OCI-M1 (cell line): Measurements from ENCODE around the gene CEBPG.

ENCODE experiments used
- DNase-seq: peaks from one replicate; lab custom pipeline; 2025; lab: John Stamatoyannopoulos, UW

CEBPG gene

DNA sequence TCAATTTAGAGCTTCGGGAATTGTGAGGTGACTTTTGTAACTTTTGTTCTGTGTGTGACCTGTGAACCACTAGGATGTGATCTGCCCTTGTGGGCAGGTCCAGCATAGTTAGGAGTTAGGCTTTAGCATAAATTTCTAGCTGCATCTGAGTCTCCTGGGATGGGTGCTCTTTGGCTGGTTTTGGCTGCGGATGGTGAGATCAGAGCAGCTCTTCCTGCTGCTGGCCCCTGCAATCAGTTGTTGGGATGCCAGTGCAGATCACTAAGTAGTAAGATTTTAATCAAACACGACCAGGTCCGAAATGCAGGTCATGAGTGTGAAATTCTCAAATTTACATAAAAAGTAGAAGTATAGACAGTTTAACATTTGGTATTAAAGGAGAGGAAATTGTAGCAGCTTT, 8.5 kb downstream of the CEBPG start:
- DNase-seq: no peak

DNA sequence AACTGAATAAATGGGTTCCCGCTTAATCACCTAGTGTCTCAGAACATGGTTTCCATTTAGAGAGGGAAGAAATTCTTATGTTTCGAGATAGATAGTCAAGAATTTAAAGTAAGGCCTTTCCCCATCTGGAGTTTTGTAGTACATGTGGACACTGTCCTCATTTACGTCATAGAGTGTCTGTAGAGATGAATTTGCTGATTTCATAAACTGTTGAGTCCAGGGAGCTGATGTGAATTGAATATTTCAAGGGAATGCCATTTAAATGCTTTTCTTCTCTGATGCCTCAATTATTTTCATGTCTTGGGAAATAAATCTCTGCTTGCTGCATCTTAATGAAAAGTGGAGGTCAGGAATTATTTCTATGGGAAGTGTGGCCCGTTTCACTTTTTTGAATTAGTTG, 9.5 kb downstream of the CEBPG start:
- no peak for DNase-seq

DNA sequence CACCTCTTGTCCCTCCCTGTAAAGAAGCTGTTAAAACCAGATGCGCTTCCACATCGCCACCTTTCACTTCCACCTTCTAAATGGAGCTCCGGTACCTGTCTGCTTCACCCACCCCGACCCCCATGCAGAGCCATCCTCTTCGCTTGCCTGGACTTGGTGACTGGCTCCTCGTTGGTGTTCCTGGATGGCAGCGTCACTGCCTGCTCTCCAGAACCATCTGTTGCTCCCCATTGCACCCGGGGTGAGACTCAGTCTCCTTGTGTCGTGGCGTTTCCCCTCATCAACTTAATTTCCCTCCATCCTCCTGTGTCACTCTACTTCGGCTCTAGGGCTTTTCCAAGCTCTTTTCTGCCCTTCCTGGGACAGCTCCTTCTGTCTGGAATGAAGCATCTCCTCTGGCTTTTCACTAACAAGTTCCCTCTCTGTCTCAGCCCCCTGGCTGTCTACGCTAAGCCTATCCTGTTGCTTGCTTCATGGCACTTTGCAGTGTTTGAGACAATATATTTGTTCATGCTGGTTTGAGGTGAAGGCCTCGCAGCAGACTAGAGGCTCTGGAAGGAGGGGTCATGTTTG, 10.3 kb downstream of the CEBPG start:
- no peak for DNase-seq

DNA sequence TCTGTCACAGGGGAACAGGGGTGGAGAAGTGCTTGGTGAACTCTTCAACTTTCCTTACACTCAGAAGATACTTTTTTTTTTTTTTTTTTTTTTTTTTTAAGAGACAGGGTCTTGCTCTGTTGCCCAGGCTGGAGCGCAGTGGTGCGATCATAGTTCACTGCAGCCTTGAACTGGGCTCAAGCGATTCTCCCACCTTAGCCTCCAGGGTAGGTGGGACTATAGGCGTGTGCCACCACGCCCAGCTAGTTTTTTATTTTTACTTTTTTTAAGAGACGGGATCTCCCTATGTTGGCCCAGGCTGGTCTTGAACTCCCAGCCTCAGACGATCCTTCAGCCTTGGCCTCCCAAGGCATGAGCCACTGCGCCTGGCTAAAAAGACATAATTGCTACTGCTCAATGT, 11.5 kb downstream of the CEBPG start:
- no peak for DNase-seq

DNA sequence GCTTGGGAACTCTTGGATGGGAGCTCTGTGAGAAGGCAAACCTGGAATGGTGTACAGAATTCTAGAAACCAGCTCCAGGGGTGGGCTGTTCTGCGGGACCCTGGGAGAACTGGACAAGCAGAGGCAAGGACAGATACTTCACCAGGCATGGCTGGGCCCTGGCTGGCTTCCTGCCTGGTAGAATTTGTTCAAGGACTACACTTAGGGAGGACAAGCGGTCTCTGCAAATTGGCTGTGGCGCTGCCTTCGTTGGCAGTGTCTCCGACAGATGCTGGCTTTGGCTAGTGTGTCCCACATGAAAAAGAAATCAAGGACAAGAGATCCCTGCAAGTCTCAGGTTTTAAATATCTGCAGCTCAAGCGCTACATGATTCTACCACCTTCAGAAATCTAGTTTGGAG, 12.4 kb downstream of the CEBPG start:
- no peak for DNase-seq

DNA sequence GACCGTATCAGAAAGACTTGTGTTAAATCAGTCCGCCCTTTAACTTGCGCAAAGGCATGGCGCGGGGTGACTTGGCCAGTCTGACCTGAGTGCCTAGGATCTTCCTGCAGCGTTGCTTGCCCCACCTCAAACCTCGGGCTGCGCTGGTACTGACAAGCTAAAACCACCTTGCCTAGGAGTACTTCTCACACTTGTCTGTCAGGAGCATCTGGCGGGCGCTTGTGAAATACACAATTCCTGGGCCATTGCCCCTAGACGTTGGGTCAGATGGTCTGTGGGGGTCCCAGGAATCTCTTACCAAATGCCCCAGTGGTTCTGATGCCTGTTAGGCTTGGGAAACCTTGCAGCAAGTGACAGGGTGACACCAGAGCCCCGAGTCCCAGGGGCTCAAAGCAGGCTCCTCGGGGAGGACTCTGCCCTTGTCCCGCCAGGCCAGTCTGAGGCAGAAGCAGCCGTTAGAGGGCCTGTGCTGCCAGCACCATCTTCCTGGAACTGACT, 12.9 kb downstream of the CEBPG start:
- no peak for DNase-seq

DNA sequence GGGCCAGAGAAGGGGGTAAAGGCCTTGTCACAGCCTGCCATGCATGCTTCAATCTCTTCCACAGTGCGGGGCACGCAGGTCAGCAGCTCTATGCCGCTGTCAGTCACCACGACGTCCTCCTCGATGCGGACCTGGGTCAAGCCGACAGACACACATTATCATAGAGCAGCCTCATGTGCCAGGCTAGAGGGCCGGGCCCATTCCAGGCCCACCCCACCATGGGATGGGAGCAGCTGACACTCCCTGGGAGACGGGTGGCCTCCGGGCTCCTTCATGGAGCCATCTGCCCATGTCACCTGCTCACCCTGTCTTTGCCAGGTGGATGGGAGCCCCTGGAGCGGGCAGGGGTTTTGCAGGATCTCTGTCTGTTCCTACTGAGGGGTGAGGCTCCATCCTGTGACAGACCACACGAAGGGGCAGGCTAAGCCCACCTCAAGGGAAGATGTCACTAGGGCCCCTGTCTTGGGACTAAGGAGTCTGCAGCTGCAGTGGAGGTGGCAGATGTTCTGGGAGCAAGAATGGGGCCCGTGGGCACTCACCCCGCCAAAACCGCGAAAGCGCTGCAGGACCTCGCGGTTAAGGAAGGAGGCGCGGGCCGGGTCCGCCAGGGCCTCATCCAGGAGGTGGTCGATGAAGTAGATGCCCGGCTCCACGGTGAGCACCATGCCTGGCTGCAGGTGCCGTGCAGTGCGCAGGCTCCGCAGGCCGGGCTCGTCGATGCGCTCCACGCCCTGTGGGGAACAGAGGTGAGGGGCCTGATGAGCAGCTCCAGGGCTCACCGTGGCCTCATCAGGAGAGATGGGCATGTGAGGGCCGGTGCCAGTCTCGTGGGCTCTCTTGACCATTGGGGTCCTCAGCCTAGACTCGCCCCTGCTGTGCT, 14.1 kb downstream of the CEBPG start:
- no peak for DNase-seq

DNA sequence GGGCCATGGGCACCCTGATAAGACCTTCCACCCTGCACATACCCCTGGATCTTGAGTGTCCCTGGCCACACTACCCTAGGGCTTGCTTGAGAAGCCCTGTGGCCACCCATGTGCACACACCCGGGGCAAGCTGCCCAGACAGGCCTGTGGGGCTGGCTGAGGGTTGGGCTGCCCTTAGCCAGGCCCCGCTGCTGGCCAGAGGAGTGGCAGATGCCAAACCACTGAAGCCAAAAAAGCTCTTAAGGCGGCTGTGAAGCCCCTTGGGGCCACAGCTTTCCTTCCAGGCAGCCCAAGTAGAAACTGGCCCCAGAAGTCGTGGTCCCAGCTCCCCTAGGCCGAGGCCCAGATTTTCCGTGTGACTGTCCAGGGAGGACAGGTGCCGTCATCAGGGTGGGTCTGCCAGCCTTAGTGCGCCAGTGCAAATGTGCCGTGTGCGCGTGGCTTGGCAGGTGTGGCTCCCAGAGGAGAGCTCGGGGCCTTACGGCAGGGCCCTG, 14.8 kb downstream of the CEBPG start:
- DNase-seq: no peak

DNA sequence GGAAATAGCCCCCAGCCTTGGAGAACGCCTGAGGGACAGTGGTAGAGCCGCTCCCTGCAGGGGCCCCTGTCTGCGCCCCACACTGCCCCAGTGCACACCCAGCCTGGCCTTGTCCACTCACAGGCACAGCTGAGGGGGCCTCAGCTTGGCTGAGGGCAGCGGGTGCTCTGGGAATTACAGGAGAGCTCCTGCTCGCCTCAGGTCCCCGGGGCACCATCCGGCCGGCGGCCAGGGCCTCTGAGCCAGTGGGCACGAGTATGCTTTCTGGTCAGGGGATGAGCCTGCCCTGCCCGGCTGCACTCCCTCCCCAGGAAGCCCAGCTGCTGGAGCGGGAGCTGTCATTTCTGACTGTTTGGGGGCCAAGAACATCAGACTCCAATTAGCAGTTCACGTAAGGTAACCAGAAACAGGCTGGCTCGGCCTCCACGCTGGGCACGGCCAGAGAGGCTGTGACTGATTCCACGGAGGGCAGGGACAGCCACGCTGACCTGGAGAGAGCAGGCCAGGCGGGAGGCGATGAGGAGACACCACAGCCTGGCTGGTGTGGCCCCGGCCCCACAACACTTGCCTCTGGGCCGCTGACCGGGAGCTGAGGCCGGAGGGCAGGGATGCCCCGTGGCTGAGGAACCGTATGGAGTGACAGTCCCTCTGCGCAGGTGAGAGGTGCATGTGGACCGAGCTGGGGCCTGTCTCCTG, 15.4 kb downstream of the CEBPG start:
- DNase-seq: no peak

DNA sequence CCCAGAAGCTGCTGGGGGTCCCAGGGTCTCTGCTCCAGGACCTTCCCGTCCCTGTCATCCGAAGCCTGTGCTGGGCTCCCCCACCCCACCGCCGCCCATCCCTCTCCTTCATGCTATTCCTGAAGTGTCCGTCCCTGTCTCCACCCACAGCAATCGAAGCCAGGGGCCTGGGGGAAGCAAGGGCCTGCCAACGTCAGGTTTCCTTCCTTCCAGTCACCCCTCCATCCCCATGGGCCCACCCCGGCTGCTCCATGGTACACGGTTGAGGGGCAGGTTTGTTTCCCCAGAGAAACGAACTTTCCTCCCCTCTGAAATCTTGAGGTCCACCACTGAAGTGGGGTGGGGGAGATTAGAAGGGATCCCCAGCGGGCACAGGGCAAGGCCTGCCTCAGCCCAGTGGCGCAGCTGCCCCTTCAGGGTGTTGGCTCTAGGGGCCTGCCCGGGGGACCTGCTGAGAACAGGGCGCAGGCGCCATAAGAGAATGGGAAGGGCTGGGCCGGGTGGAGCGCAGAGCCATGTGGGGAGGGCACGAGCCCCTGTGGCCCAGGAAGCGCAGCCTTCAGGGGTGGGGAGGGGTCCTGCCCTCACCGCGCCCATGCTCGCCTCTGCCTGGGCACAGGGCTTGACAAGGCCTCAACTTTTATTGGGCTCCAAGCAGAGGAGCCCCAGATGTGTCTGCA, 16.1 kb downstream of the CEBPG start:
- DNase-seq: no peak

DNA sequence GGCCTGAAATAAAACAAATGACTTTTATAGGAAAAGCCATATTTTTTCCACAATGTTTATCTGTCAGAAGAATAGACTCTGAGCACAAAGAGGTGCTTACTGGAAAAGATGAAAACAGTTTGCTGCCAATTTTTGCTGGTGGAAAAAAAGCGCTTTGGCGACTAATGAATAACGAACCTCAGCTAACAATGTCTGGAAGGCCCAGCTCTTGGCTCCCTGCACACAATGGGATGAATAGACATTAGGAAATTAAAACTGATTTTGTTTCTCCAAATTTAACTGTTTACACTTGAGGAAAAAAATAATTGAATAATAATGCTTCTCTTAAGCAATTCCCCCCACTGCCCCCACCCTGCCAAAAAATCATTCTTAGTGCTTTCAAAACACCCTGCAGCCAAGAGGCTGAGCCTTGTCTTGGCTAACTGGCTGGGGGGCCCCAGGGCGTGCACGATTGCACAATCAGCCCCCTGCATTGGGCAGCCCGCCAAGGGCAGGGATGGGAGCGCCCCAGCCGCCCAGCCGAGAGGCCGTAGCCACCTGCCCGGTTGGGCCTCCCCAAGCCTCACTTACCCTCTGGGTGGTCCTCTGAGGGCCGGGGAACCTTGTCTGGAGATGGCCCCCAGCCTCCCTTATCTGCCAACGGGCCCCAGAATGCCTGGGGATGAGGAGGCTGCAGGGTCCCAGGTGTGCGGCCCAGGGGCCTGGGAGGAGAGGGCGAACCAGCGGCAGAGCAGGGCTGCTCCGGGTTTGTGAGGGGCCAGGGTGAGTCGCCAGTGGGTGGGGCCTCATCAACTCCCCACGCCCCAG, 16.8 kb downstream of the CEBPG start:
- DNase-seq: no peak

DNA sequence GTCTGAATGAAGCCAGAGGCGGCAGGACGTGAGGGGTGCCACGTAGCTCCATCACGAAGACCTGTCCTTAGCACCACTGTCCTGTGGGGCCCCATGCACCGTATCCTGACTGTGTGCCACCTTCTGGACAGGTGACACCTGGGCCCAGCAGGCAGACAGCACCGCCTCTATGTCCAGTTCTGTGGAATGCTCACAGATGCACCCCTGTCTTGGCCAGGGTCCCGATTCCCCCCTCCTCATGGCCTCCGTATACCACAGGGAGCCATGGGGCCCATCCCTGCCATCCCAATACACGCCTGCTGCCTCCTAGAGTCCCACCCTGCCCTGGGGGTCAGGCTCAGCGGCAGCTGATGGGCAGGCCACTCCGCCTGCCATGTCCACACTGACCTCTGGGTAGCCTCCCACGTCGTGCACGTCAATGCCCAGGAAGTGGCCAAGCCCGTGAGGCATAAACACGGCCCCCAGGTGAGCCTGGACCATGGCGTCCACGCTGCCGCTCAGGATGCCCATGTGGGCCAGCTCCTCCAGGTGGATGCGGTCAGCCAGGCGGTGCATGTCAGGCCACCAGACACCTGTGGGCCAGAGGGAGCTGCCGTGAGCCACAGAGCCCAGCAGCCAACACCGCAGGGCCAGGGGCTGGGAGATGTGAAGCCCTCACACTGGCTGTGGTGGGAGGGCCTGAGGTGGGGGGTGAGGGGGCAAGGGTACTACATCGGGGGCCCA, 17.6 kb downstream of the CEBPG start:
- DNase-seq: no peak

DNA sequence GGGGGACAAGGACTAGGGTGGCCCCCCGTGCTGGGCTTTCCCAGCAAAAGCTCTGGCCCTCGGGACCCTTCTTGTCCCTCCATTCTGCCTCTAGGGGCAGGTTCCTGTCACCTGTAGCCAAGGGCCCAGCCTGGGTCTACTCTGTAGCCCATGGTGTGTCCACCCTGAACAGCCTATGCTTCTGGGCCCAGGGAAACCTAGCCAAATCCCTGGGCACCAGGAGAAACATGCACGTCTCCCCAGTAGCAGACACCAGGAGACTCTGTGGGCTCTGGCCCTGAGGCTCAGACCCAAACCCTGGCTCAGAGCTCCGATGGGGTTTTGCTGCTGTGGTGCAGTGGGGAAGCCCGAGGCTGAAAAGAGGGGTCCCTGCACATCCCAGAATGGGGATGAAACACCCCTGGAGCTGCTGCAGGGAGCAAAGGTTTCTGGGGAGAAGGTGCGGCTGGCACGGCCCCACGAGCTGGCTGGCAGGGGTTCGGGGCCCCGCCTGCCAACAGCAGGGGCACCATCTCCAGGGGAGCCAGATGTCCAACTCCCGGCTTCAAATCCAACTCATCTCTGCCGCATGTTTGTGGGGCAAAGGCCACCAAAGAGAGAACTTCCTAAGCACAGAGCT, 18.2 kb downstream of the CEBPG start:
- no peak for DNase-seq

DNA sequence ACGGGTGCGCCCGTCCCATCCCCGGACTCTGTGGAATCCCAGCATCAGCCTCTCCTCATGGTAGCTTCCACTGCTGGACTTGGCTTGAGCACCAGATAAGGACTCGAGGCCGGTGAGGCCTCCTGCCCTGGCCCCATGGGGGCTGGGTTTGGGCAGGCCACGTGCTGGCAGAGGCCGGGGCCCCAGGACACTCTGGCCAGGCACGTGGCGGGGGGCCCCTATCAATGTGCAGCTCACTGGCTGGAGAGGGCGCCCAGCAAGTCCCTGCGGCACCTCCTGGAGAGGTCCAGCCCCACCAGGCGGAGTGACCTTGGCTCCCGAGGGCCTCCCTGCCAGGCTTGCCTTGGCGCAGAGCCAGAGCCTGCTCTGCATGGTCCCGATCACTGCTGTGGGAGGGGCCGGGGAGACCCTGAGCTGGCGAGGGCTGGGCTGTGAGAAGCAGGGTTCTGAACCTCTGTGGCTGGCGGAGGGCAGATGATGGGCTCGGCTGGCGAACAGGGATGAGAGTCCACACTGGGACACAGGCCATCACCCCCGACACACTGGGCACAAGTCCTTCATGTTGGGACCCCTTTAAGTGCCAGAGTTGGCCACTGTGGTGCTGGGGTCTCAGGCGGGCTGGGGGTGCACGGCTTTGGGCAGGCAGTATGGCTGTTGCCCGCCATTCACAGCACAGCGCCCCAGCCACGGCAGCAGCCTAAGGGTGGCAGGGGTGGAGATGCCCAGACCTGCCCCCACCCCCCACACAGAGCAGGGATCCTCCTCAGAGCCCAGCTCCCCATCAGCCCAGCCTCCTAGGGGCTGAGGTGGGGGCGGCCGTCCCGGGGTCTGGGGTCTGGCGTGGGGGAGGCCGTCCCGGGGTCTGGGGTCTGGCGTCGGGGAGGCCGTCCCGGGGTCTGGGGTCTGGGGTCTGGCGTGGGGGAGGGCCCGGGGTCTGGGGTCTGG, 19.1 kb downstream of the CEBPG start:
- DNase-seq: no peak

DNA sequence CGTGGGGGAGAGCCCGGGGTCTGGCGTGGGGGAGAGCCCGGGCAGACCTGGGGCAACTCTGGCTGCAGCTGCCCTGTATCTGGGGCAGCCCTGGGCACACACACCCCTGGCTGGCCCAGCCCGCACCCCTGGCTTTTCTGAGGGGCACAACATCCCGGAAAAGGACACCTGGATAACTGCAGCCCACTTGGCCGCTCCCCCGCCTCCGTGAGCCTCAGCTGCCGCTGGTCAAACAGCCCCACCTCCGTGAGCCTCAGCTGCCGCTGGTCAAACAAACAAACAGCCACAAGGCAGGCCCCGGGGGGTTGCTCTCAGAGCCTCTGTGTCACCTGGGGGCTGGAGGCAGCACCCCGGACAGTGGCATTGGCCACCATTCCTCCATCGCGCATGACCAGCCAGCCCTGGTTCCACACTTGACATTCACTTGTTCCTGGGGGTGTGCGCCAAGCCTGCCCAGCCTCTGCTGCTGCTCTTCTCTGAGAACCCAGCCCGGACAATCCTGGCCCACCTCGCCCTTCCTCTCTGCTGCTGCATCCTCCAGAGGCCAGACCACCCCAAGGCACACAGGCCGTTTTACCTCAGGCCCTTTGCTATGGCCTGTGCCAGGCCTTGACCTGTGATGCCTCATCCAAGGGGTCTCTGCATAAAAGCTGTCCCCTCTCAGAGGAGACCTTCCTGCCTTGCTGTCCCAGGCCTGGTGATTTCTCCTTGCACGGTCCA, 19.9 kb downstream of the CEBPG start:
- no peak for DNase-seq

DNA sequence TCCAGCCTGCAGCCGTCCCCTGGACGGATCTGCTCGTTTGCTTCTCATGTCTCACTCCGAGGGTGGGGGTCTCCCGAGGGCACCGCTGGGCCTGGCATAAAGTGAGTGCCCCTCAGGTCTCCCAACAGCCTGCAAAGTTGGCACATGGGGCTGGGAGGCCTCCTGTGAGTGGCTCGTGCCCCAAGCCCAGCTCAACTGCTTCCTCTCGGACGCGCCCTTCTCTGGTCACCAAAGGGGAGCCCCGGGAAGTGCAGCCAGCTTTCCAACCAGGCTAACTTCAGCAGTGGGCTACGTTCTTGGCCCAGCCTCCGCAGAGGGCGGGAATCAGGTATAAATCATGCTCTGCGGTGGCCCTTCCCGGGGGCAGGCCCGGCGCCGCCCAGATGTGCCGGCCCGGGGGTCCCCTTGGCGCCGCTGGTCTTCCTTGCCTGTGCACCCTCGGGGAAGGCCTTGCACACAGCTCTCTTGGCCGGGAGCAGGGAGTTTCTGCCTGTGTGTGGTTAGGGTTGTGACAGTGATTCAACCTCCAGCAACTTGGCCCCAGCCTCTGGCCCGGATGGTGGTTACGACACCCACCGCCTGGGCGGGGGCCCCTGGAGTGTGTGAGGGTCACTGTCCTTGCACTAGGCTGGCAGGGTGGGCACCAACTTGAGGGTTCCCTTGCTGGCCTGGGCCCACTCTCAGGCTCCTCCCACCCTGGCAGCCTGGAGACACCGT, 20.7 kb downstream of the CEBPG start:
- no peak for DNase-seq

DNA sequence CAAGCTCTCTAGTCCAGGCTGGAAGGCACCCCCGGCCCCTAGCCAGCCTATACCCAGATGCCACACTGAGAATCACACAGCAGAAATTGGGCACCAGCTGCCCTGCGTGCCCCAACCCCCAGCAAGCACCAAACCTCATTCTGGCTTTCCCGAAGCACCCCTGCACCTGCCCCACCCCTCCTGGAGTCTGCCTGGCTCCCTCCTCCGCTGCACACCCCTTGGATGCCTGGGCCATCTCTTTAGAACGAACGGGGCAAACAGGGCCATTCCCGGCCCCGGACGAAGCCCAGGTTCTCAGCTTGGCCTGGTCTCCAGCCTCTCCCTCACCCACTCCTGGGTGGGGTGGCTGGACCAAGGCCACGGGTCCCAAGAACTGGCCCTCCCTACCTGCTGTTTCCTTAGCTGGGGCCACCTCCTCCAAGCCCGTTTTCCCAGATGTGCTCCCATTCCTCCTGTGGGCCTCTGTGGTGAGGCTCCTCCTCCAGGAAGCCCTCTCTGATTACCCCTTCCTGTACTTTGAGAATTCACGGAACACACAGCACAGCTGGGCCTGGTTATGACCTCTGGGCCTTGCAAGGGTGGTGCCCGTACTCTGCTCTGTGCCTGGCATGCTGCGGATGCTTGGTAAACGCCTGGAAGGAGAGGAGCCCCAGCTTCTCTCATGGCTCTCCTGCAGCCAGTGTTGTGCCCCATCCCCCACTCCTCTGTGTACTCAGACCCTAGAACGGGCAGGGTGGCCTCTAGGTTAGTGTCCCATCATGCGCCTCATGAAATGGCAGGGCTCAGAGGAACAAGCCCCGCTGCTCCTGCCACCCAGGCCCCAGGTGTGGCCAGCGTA, 21.4 kb downstream of the CEBPG start:
- no peak for DNase-seq
